ENCODE measurements around the gene POLR3K. TPM values are rescaled to one million over a fixed set of nuclear protein-coding genes. Genes with fewer than 3 reads are reported as not detected.
A peak's percentile ranks its signal among the peaks of the same experiment; 100 is the strongest.
"Not testable (repeated sequence)": the region's sequence is repeated elsewhere in the genome, so short reads cannot be mapped to it uniquely, and the experiment has no call there.

Gene POLR3K
- total RNA-seq, 1 donor from 2014 or later: 67.3 TPM

GRCh38 chr16:42069-42457 lies 11.3 kb downstream of the POLR3K start:
- no peak for DNase-seq (ENCODE audit: low spot score)
- Mint-ChIP-seq H3K9me3 (no peaks in the 10 kb centered on the region), H3K4me1 (ENCODE audit: low read depth) (peaks cover 27% of the 10 kb centered on the region), H3K27ac (no peak overlapping the region), H3K4me3 (ENCODE audit: low read depth) (no peak overlapping the region), H3K36me3 (ENCODE audit: low read depth) (peaks cover 63% of the 10 kb centered on the region), H3K27me3 (ENCODE audit: low read depth) (no peaks in the 10 kb centered on the region)
- intact Hi-C loops (cut with micrococcal nuclease): no loop called here

GRCh38 chr16:41439-42068 lies 11.9 kb downstream of the POLR3K start:
- Mint-ChIP-seq H3K36me3 (ENCODE audit: low read depth) (peaks cover 62% of the 10 kb centered on the region), H3K27me3 (ENCODE audit: low read depth) (no peaks in the 10 kb centered on the region), H3K4me1 (ENCODE audit: low read depth) (peaks cover 26% of the 10 kb centered on the region), H3K4me3 (ENCODE audit: low read depth) (no peak overlapping the region), H3K27ac (no peak overlapping the region), H3K9me3 (no peaks in the 10 kb centered on the region)
- intact Hi-C loops (cut with micrococcal nuclease): no loop called here
- DNase-seq (ENCODE audit: low spot score): no peak

GRCh38 chr16:38941-39892 lies 14.2 kb downstream of the POLR3K start:
- H3K4me1 Mint-ChIP-seq (ENCODE audit: low read depth): peaks cover 26% of the 10 kb centered on the region
- peaks cover 48% of the 10 kb centered on the region for H3K36me3 Mint-ChIP-seq (ENCODE audit: low read depth)
- no peaks in the 10 kb centered on the region for H3K9me3 Mint-ChIP-seq
- H3K27ac Mint-ChIP-seq: no peak overlapping the region
- intact Hi-C loops (cut with micrococcal nuclease): no loop called here
- no peaks in the 10 kb centered on the region for H3K27me3 Mint-ChIP-seq (ENCODE audit: low read depth)
- no peak overlapping the region for H3K4me3 Mint-ChIP-seq (ENCODE audit: low read depth)
- peak; percentile 49 for DNase-seq (ENCODE audit: low spot score)

GRCh38 chr16:38206-38605 lies 15.2 kb downstream of the POLR3K start:
- H3K27ac Mint-ChIP-seq; H3K4me3 Mint-ChIP-seq (ENCODE audit: low read depth); DNase-seq (ENCODE audit: low spot score); H3K27me3 Mint-ChIP-seq (ENCODE audit: low read depth); intact Hi-C loops (cut with micrococcal nuclease); H3K9me3 Mint-ChIP-seq: not testable (repeated sequence)
- Mint-ChIP-seq H3K36me3 (ENCODE audit: low read depth) (peaks cover 42% of the 10 kb centered on the region), H3K4me1 (ENCODE audit: low read depth) (peaks cover 24% of the 10 kb centered on the region)

GRCh38 chr16:37511-37910 lies 15.9 kb downstream of the POLR3K start:
- Mint-ChIP-seq H3K4me1 (ENCODE audit: low read depth) (peaks cover 19% of the 10 kb centered on the region), H3K27ac (no peak overlapping the region), H3K9me3 (no peaks in the 10 kb centered on the region), H3K27me3 (ENCODE audit: low read depth) (no peaks in the 10 kb centered on the region), H3K4me3 (ENCODE audit: low read depth) (no peak overlapping the region), H3K36me3 (ENCODE audit: low read depth) (peaks cover 36% of the 10 kb centered on the region)
- DNase-seq (ENCODE audit: low spot score): no peak
- intact Hi-C loops (cut with micrococcal nuclease): no loop called here

- Mint-ChIP-seq H3K4me3 (ENCODE audit: low read depth) (no peak overlapping the region), H3K36me3 (ENCODE audit: low read depth) (peaks cover 25% of the 10 kb centered on the region), H3K9me3 (no peaks in the 10 kb centered on the region), H3K27ac (no peak overlapping the region), H3K27me3 (ENCODE audit: low read depth) (no peaks in the 10 kb centered on the region), H3K4me1 (ENCODE audit: low read depth) (peaks cover 11% of the 10 kb centered on the region)
- intact Hi-C loops (cut with micrococcal nuclease): no loop called here
- no peak for DNase-seq (ENCODE audit: low spot score)
Measured at GRCh38 chr16:36336-36984, 16.9 kb downstream of the POLR3K start.

- H3K36me3 Mint-ChIP-seq (ENCODE audit: low read depth): peaks cover 19% of the 10 kb centered on the region
- H3K27me3 Mint-ChIP-seq (ENCODE audit: low read depth): no peaks in the 10 kb centered on the region
- H3K9me3 Mint-ChIP-seq: no peaks in the 10 kb centered on the region
- no peak overlapping the region for H3K27ac Mint-ChIP-seq
- H3K4me1 Mint-ChIP-seq (ENCODE audit: low read depth): peaks cover 11% of the 10 kb centered on the region
- no peak overlapping the region for H3K4me3 Mint-ChIP-seq (ENCODE audit: low read depth)
- DNase-seq (ENCODE audit: low spot score): no peak
- intact Hi-C loops (cut with micrococcal nuclease): no loop called here
Measured at GRCh38 chr16:35678-36305, 17.6 kb downstream of the POLR3K start.

GRCh38 chr16:35011-35677 lies 18.3 kb downstream of the POLR3K start:
- Mint-ChIP-seq H3K27ac (no peak overlapping the region), H3K9me3 (no peaks in the 10 kb centered on the region), H3K36me3 (ENCODE audit: low read depth) (peaks cover 19% of the 10 kb centered on the region)

GRCh38 chr16:34648-34987 lies 18.8 kb downstream of the POLR3K start:
- no peak overlapping the region for H3K4me3 Mint-ChIP-seq (ENCODE audit: low read depth)
- no peak overlapping the region for H3K27ac Mint-ChIP-seq
- no peaks in the 10 kb centered on the region for H3K27me3 Mint-ChIP-seq (ENCODE audit: low read depth)
- H3K9me3 Mint-ChIP-seq: no peaks in the 10 kb centered on the region
- H3K4me1 Mint-ChIP-seq (ENCODE audit: low read depth): peaks cover 11% of the 10 kb centered on the region
- H3K36me3 Mint-ChIP-seq (ENCODE audit: low read depth): peaks cover 19% of the 10 kb centered on the region
- DNase-seq (ENCODE audit: low spot score): no peak
- intact Hi-C loops (cut with micrococcal nuclease): no loop called here

More at GRCh38 chr16:35011-35677, 18.3 kb downstream of the POLR3K start:
- intact Hi-C loops (cut with micrococcal nuclease): no loop called here
- no peak for DNase-seq (ENCODE audit: low spot score)
- Mint-ChIP-seq H3K4me3 (ENCODE audit: low read depth) (no peak overlapping the region), H3K4me1 (ENCODE audit: low read depth) (peaks cover 11% of the 10 kb centered on the region), H3K27me3 (ENCODE audit: low read depth) (no peaks in the 10 kb centered on the region)

- DNase-seq (ENCODE audit: low spot score): no peak
- intact Hi-C loops (cut with micrococcal nuclease): no loop called here
- Mint-ChIP-seq H3K9me3 (no peaks in the 10 kb centered on the region), H3K4me1 (ENCODE audit: low read depth) (peaks cover 6% of the 10 kb centered on the region), H3K4me3 (ENCODE audit: low read depth) (no peak overlapping the region), H3K27ac (no peak overlapping the region), H3K27me3 (ENCODE audit: low read depth) (no peaks in the 10 kb centered on the region), H3K36me3 (ENCODE audit: low read depth) (peaks cover 15% of the 10 kb centered on the region)
Measured at GRCh38 chr16:33877-34647, 19.3 kb downstream of the POLR3K start.

- H3K4me3 Mint-ChIP-seq (ENCODE audit: low read depth); H3K4me1 Mint-ChIP-seq (ENCODE audit: low read depth); H3K27me3 Mint-ChIP-seq (ENCODE audit: low read depth); intact Hi-C loops (cut with micrococcal nuclease); H3K27ac Mint-ChIP-seq; DNase-seq (ENCODE audit: low spot score); H3K9me3 Mint-ChIP-seq: not testable (repeated sequence)
- H3K36me3 Mint-ChIP-seq (ENCODE audit: low read depth): peaks cover 15% of the 10 kb centered on the region
Measured at GRCh38 chr16:33154-33876, 20.1 kb downstream of the POLR3K start.
